A549 treated with AZD2906 at 1 μM for 4 hours (cell line): ENCODE results near the gene ALOX12B. TPM values are rescaled to one million over a fixed set of nuclear protein-coding genes. Genes with fewer than 3 reads are reported as not detected.

ENCODE experiments used
- total RNA-seq: library from RNA; stranded (reverse); fragments of 200-300 nt; extraction: Qiagen RNA extraction; gene quantifications from 5 replicates; pipeline ENCODE4 v1.2.3, GENCODE V29; 2022

The ALOX12B gene
- total RNA-seq = 1.1 to 1.5 TPM (median 1.4 TPM) in 5 replicates

DNA sequence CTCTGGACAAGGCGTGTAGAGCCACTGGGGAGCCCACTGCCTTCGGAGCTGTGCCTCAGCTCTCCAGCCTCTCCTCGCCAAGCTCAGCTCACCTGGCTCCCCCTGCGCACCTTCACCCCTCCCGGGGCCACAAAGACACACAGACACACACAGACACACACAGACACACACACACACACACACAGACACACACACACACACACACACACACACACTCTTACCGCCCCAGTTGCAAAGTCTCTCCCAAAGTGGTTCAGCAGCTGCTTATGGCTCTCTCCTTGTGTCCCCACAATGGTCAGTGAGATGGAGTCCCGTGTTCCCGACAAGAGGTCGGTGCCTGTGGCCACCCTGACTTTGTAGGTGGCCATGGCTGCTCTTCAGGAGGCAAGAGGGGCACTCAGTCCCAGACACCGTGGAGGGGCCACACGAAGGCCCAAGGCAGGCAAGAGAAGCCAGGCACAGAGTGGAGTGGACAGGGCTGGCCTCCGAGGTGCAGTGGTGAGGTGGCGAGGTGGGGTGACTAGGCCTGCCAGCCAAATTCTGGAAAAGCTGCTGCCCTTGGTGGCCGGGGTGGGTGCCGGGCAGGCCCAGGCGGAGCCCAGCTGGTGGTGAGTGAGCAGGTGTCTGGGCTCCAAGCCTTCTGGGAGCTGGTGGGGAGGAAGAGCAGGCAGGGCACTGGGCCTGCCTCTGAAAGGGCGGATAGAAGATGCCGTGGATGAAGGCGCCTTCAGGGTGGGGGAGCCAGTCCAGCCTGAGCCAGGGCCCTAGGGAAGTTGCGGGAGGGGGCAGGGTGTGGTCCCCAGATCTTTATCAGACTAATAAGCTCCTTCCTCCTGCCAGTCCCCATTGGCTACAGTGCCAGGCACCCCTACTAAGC, at the start of gene ALOX12B:
ALOX12B (minus strand) TSS at position 642 of the 877 bp plus-strand sequence; CDS start at position 368, 274 bp downstream.

DNA sequence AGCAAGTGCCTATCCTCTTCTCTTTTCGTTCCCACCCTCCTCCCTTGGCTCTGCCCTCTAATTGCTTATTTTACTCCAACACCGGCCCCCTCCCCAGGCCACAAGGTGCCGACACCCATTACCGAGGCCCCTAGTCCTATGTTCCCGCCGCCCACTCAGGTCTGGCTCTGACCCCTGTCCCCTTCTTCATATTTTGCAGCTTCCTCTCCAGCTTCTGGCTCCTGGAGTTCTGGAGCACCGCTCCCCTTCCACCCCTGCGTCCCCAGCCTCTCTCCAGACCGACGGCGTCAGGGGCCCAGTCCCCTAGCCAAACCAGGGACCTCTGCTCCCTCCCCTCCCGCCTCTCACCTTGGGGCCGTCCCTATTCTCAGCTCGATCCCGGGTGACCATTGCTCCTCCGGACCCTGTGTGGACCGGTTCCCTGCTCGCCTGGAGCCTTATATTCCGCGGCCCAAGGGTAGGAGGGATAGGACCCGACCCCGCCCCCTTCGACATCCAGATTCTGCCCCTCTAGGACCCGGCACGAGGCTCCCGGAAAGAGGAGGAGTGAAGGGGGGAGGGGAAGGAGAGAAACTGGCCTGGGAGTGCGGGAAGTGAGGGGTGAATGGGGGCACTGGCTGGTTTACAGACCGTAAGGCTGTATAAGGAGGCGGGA, 36.3 kb upstream of the ALOX12B start, which contains the start of gene HES7:
HES7 (minus strand) TSS at position 412 of the 655 bp plus-strand sequence; CDS start at position 390, 22 bp downstream.

DNA sequence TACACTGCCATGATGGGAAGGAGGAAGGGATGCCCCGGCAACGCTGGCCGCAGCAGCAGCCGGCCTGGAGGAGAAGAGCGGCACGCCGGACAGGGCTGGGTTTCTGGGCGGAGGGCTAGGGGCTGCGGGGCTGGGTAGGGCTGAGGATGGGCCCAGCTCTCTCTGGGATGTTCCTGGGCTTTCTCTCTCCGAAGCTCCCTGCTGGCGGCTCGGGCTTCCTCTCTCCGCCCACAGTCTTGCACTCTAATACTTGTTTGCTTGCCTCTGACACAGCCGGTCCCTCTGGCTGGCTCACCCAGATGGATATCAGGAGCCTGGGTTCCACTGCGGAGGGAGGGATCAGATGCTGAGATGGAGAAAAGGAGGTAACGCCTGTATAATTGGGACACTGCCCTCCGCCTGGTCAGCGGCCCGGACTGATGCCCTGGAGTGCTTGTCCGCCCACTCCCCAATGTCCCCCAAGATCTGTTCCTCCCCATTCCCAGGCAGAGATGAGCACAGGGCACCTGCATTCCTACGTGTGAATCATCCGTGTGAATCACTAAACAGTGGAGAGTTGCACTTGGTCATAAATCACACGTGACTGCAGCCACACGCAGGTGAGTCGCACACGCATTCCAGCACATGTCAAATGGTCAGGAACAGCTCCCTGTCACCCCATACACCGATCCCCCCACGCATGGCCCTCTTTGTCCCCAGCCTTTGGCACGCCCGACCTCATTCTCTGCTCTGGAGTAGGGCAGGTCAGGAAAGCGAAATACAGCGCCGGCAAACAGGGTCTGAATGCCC, 30.7 kb upstream of the ALOX12B start, which contains the start of gene ALOXE3:
ALOXE3 (minus strand) TSS at position 535 of the 789 bp plus-strand sequence; CDS start at position 11, 524 bp downstream.

DNA sequence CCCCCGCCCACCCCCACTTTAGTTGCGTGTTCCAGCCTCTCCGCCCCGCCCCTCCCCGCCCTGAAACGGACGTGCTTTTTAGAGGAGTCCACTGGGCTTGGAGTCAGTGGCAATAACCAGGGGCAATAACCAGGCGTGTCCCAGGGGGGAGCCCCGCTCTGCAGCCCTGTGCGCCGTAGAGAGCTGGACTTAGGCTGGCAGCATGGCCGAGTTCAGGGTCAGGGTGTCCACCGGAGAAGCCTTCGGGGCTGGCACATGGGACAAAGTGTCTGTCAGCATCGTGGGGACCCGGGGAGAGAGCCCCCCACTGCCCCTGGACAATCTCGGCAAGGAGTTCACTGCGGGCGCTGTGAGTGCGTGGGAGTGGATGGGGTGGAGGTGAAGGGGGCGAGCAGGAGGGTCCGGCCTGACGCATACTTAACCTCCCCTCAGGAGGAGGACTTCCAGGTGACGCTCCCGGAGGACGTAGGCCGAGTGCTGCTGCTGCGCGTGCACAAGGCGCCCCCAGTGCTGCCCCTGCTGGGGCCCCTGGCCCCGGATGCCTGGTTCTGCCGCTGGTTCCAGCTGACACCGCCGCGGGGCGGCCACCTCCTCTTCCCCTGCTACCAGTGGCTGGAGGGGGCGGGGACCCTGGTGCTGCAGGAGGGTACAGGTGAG, 48.4 kb downstream of the ALOX12B start, which contains the start of gene ALOX15B:
ALOX15B (plus strand) TSS at position 106 of the 657 bp plus-strand sequence; CDS start at position 203, 97 bp downstream.

Other genes starting within 250 kb of the ALOX12B start
- gene TMEM88, start 232.7 kb downstream of the ALOX12B start, total RNA-seq = 0.20 to 0.89 TPM (median 0.71 TPM) in 5 replicates
- 161 to 242 TPM (median 226 TPM) in 5 replicates for gene NAA38, start 230.2 kb downstream of the ALOX12B start, total RNA-seq
- 17.9 to 20.5 TPM (median 18.6 TPM) in 5 replicates for gene CYB5D1, start 229.7 kb downstream of the ALOX12B start, total RNA-seq
- gene CHD3, start 198.9 kb downstream of the ALOX12B start, total RNA-seq = 54.9 to 60.9 TPM (median 60.5 TPM) in 5 replicates
- gene RNF227, start 171.4 kb downstream of the ALOX12B start, total RNA-seq = 1.4 to 1.8 TPM (median 1.5 TPM) in 5 replicates
- gene KCNAB3, start 157.9 kb downstream of the ALOX12B start, total RNA-seq = 1.3 to 3.3 TPM (median 2.2 TPM) in 5 replicates
- gene TRAPPC1, start 155.8 kb downstream of the ALOX12B start, total RNA-seq = 325 to 343 TPM (median 332 TPM) in 5 replicates
- 37.9 to 48.3 TPM (median 41.6 TPM) in 5 replicates for gene CNTROB, start 155.5 kb downstream of the ALOX12B start, total RNA-seq
- 0.38 to 0.78 TPM (median 0.50 TPM) in 5 replicates for gene GUCY2D, start 85.1 kb downstream of the ALOX12B start, total RNA-seq
- 0.42 to 0.60 TPM (median 0.51 TPM) in 5 replicates for gene ALOX15B, start 48.7 kb downstream of the ALOX12B start, total RNA-seq
- gene ALOXE3, start 30.8 kb upstream of the ALOX12B start, total RNA-seq = 5.9 to 10.2 TPM (median 7.3 TPM) in 5 replicates
- gene HES7, start 36.4 kb upstream of the ALOX12B start, total RNA-seq = 2.3 to 5.4 TPM (median 5.2 TPM) in 5 replicates
- gene PER1, start 64.7 kb upstream of the ALOX12B start, total RNA-seq = 55.8 to 75.2 TPM (median 61.7 TPM) in 5 replicates
- gene VAMP2, start 75.2 kb upstream of the ALOX12B start, total RNA-seq = 24.9 to 29.8 TPM (median 27.9 TPM) in 5 replicates
- 17.9 to 22.3 TPM (median 19.2 TPM) in 5 replicates for gene TMEM107, start 88.7 kb upstream of the ALOX12B start, total RNA-seq
- gene BORCS6, start 102.5 kb upstream of the ALOX12B start, total RNA-seq = 6.5 to 9.4 TPM (median 8.8 TPM) in 5 replicates
- 140 to 157 TPM (median 146 TPM) in 5 replicates for gene AURKB, start 122.9 kb upstream of the ALOX12B start, total RNA-seq
- 9.8 to 17.1 TPM (median 13.9 TPM) in 5 replicates for gene CTC1, start 160.3 kb upstream of the ALOX12B start, total RNA-seq
- 39.9 to 47.3 TPM (median 43.2 TPM) in 5 replicates for gene PFAS, start 161.6 kb upstream of the ALOX12B start, total RNA-seq
- 35.6 to 48.3 TPM (median 43.8 TPM) in 5 replicates for gene RANGRF, start 201.0 kb upstream of the ALOX12B start, total RNA-seq
- gene SLC25A35, start 207.7 kb upstream of the ALOX12B start, total RNA-seq = 5.8 to 8.2 TPM (median 7.7 TPM) in 5 replicates
- not detected in 5 replicates for gene ARHGEF15, start 222.5 kb upstream of the ALOX12B start, total RNA-seq